GM12875 (cell line): ENCODE measurements around the gene CFAP46.

Source experiments
- H3K4me3 ChIP-seq: one replicate; pipeline ENCODE4 v1.5.1; 2011; ENCODE audit warnings: low read depth, low read length, control low read depth
- CTCF ChIP-seq: IDR thresholded peaks from 2 replicates; pipeline ENCODE4 v1.5.1; 2011; ENCODE audit warnings: low read depth, mild to moderate bottlenecking, control low read depth, inconsistent platforms, low read length, moderate library complexity, borderline replicate concordance; ENCODE audit not compliant: insufficient read depth

CFAP46 gene

GRCh38 chr10:132837905-132838304, 104.5 kb downstream of the CFAP46 start:
- no peak for TF ChIP-seq CTCF
- H3K4me3 ChIP-seq: no peak overlapping the region

DNA sequence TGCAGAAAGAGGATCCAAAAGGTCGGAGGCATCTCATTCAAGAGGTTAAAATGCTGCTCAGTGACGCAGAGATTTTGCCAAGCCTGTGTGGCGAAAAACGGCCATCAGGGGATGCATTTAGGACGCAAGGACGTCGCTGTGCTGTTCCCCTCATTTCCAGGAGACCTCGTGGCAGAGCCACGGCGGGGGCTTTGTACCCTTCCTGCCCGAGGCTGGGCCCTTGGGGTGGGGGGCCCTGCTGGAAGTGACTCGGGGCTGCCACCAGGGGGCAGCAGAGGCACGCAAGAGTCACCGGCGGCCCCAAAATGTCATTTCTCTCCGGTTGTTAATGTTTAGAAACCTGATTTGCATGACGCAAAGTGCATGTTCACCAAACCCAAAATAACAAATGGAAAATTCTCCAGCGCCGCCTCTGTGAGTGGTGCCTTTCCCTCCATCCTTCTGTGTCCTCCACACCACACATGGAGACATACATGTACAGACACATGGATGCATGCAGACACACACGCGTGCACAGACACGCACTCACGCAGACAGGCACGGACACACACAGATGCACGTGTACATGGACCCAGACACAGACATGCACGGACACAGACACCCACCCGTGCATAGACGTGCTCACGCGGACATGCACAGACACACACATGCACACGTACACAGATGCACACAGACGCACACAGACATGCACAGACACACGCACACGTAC, 105.4 kb downstream of the CFAP46 start:
- TF ChIP-seq CTCF: peak; percentile 82
- H3K4me3 ChIP-seq: no peak overlapping the region

DNA sequence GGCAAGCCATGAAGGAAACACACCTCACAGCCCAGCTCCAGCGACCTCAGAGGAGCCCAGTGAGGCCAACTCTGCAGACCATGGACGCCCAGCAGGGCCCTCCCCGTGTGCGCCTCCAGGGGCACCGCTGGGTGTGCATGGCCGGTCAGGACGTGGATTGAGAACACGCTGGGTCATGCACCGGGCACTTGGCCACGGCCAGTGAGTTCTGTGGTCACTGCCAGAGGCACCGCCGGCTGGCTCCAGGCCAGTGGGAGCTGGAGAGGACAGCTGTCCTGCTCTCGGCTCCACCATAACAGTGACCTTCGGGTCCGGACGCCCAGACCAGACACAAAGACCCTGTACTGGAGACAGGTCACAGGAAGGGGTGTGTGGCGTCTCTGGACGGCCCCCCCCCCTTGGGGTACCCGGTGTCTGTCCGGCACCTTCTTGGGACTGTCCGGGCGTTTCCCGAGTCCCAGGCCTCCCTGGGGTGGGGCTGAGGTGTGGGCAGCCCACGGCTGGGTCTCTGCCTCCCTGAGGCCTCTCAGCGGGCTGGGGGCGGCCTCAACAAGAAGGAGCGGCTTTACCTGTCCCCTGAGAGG, 106.0 kb downstream of the CFAP46 start:
- H3K4me3 ChIP-seq: no peak overlapping the region
- TF ChIP-seq CTCF: no peak

DNA sequence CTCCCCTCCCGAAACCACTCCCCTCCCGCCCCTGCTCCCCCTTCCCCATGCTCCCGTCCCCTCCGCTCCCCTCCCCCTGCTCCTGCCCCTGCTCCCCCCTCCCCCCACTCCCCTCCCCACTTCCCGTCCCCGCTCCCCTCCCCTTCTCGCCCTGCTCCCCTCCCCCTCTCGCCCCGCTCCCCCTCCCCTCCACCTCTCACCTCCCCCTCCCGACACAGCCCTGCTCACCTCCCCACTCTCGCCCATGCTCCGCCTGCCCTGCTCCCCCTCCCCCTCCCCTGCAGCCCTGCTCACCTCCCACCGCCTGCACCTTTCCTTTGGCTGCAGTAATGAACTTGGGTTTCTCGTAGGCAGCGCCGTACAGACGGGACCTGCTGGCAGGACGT, 106.5 kb downstream of the CFAP46 start:
- TF ChIP-seq CTCF: no peak
- no peak overlapping the region for H3K4me3 ChIP-seq

- TF ChIP-seq CTCF: no peak
- no peak overlapping the region for H3K4me3 ChIP-seq
These were observed 107.2 kb downstream of the CFAP46 start for GRCh38 chr10:132834891-132835847.

DNA sequence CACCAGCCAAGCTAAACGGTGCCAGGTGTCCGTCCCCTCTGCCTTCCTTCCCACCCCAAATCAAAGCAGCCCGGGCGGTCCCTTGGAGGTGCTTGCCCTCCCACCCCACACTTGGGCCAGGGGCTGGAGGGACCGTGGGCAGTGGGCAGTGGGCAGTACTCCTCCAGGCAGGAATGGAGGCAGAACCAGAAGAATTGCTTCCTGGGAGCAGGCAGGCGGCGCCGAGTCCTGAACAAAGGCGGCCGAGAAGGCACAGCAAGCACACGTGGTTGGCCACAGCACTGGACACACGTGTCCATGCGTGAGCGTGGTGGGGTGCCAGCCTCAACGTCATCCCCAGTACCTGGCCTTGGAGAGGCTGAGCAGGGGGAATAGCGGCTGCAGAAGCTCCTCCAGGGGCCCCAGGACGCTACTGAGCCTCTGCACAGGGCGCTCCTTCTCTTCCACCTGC, 108.0 kb downstream of the CFAP46 start:
- TF ChIP-seq CTCF: no peak
- no peak overlapping the region for H3K4me3 ChIP-seq
